ENCODE measurements around the gene ZNF366.

Gene ZNF366

GRCh38 chr5:72459913-72460312, 47.3 kb downstream of the ZNF366 start:
- POLR2A ChIA-PET, result no interaction called here
- no peak for DNase-seq (ENCODE audit: extremely low spot score)
- CTCF ChIA-PET, result no interaction called here
- TF ChIP-seq SUZ12 (IDR thresholded peaks at IDR 0.05) (no peak), ZNF384 (IDR thresholded peaks at IDR 0.05) (no peak)

- TF ChIP-seq BHLHE40 (IDR thresholded peaks at IDR 0.05; ENCODE audit: borderline replicate concordance) (no peak), FOXK2 (IDR thresholded peaks at IDR 0.05) (no peak), SP1 (IDR thresholded peaks at IDR 0.05) (no peak), FOXA1 (IDR thresholded peaks at IDR 0.05) (no peak), NFRKB (IDR thresholded peaks at IDR 0.05) (no peak), CTBP1 (IDR thresholded peaks at IDR 0.05; ENCODE audit: borderline replicate concordance) (no peak), TARDBP (IDR thresholded peaks at IDR 0.05) (no peak), L3MBTL2 (conservative IDR thresholded peaks at IDR 0.05) (no peak), FOXM1 (IDR thresholded peaks at IDR 0.05; ENCODE audit: borderline replicate concordance) (no peak)
- DNase-seq (ENCODE audit: extremely low spot score), result no peak
- POLR2A ChIA-PET, result no interaction called here
- CTCF ChIA-PET, result no interaction called here
Observed at GRCh38 chr5:72459089-72459661, 48.0 kb downstream of the ZNF366 start.

GRCh38 chr5:72458407-72458806, 48.8 kb downstream of the ZNF366 start:
- CTCF ChIA-PET, result no interaction called here
- TF ChIP-seq NFRKB (IDR thresholded peaks at IDR 0.05) (no peak), SUZ12 (IDR thresholded peaks at IDR 0.05) (no peak), LEF1 (IDR thresholded peaks at IDR 0.05; ENCODE audit: borderline replicate concordance) (no peak), FOXK2 (IDR thresholded peaks at IDR 0.05) (no peak), SP1 (IDR thresholded peaks at IDR 0.05) (no peak)
- no peak for DNase-seq (ENCODE audit: extremely low spot score)
- POLR2A ChIA-PET, result no interaction called here

GRCh38 chr5:72457491-72457890, 49.7 kb downstream of the ZNF366 start:
- no peak for DNase-seq (ENCODE audit: extremely low spot score)
- CTCF ChIA-PET, result no interaction called here
- POLR2A ChIA-PET, result no interaction called here
- TF ChIP-seq ELF4 (IDR thresholded peaks at IDR 0.05) (no peak), NFRKB (IDR thresholded peaks at IDR 0.05) (no peak), FOXM1 (IDR thresholded peaks at IDR 0.05; ENCODE audit: borderline replicate concordance) (no peak)

- POLR2A ChIA-PET, result no interaction called here
- CTCF ChIA-PET, result no interaction called here
- TF ChIP-seq PKNOX1 (IDR thresholded peaks at IDR 0.05), result peak; percentile 47; the same call in 1 of the 2 replicates
- peak; percentile 18; the same call in 1 of the 2 replicates for TF ChIP-seq L3MBTL2 (conservative IDR thresholded peaks at IDR 0.05)
- TF ChIP-seq ELF4 (IDR thresholded peaks at IDR 0.05), result no peak
- DNase-seq (ENCODE audit: extremely low spot score), result no peak
Observed at GRCh38 chr5:72456391-72457074, 50.7 kb downstream of the ZNF366 start.

GRCh38 chr5:72455476-72455875, 51.7 kb downstream of the ZNF366 start:
- POLR2A ChIA-PET, result no interaction called here
- no peak for DNase-seq (ENCODE audit: extremely low spot score)
- no peak for TF ChIP-seq SP1 (IDR thresholded peaks at IDR 0.05)
- CTCF ChIA-PET, result no interaction called here

- CTCF ChIA-PET, result no interaction called here
- DNase-seq (ENCODE audit: extremely low spot score), result no peak
- TF ChIP-seq TARDBP (IDR thresholded peaks at IDR 0.05) (no peak), ARNT (IDR thresholded peaks at IDR 0.05) (no peak), L3MBTL2 (conservative IDR thresholded peaks at IDR 0.05) (no peak), LEF1 (IDR thresholded peaks at IDR 0.05; ENCODE audit: borderline replicate concordance) (no peak), SUZ12 (IDR thresholded peaks at IDR 0.05) (no peak), ZNF384 (IDR thresholded peaks at IDR 0.05) (no peak), BHLHE40 (IDR thresholded peaks at IDR 0.05; ENCODE audit: borderline replicate concordance) (no peak), ELF4 (IDR thresholded peaks at IDR 0.05) (no peak), FOXK2 (IDR thresholded peaks at IDR 0.05) (no peak), HDGF (IDR thresholded peaks at IDR 0.05; ENCODE audit: borderline replicate concordance) (no peak), PKNOX1 (IDR thresholded peaks at IDR 0.05) (no peak), CTBP1 (IDR thresholded peaks at IDR 0.05; ENCODE audit: borderline replicate concordance) (no peak), FOXM1 (IDR thresholded peaks at IDR 0.05; ENCODE audit: borderline replicate concordance) (no peak), NFRKB (IDR thresholded peaks at IDR 0.05) (no peak)
- POLR2A ChIA-PET, result no interaction called here
Observed at GRCh38 chr5:72454996-72455395, 52.2 kb downstream of the ZNF366 start.

- no peak for TF ChIP-seq BHLHE40 (IDR thresholded peaks at IDR 0.05; ENCODE audit: borderline replicate concordance)
- TF ChIP-seq LEF1 (IDR thresholded peaks at IDR 0.05; ENCODE audit: borderline replicate concordance), result no peak
- no peak for TF ChIP-seq ELF4 (IDR thresholded peaks at IDR 0.05)
- TF ChIP-seq TARDBP (IDR thresholded peaks at IDR 0.05), result no peak
- no peak for TF ChIP-seq CTBP1 (IDR thresholded peaks at IDR 0.05; ENCODE audit: borderline replicate concordance)
- TF ChIP-seq FOXA1 (IDR thresholded peaks at IDR 0.05), result no peak
- no peak for TF ChIP-seq ARNT (IDR thresholded peaks at IDR 0.05)
- TF ChIP-seq HDGF (IDR thresholded peaks at IDR 0.05; ENCODE audit: borderline replicate concordance), result no peak
- CTCF ChIA-PET, result no interaction called here
- POLR2A ChIA-PET, result no interaction called here
- DNase-seq (ENCODE audit: extremely low spot score), result no peak
Observed at GRCh38 chr5:72453246-72453775, 53.9 kb downstream of the ZNF366 start.

Data from HEK293T (cell line).